Smooth muscle cell of the pulmonary artery (primary cell): ENCODE data around the gene TBC1D4. TPM values are rescaled to one million over a fixed set of nuclear protein-coding genes. Genes with fewer than 3 reads are reported as not detected.

Experiments
- total RNA-seq: library from RNA; depleted of rRNA; stranded (reverse); fragments of >200 nt; gene quantifications from 2 replicates; pipeline ENCODE4 v1.2.3, GENCODE V29; 2014

The TBC1D4 gene
- total RNA-seq = 19.7 and 21.8 TPM in 2 replicates

GRCh38 chr13:75482070-75482819 lies at the start of gene TBC1D4:
TBC1D4 (minus strand) TSS chr13:75482169; CDS start chr13:75481767, 402 bp downstream.

Other genes starting within 250 kb of the TBC1D4 start
- 38.3 and 44.0 TPM in 2 replicates for gene COMMD6, start 55.7 kb upstream of the TBC1D4 start, total RNA-seq
- gene UCHL3, start 67.6 kb upstream of the TBC1D4 start, total RNA-seq = 20.2 and 20.6 TPM in 2 replicates
- 376 and 529 TPM in 2 replicates for gene LMO7, start 154.2 kb upstream of the TBC1D4 start, total RNA-seq